ENCODE data around the gene DOCK4.
A peak's percentile ranks its signal among the peaks of the same experiment; 100 is the strongest.

The DOCK4 gene

GRCh38 chr7:112007185-112007584 is 199.0 kb downstream of the DOCK4 start:
- H3K4ac ChIP-seq (ENCODE audit: low read depth, low read length) = no peak overlapping the region
- H3K4me3 ChIP-seq (ENCODE audit: low read length) = no peak overlapping the region
- H3K79me1 ChIP-seq (ENCODE audit: low read length) = peaks cover 16% of the 10 kb centered on the region
- no peak overlapping the region for H3K27ac ChIP-seq (ENCODE audit: low read depth, low read length)
- no peak overlapping the region for H3K4me2 ChIP-seq (ENCODE audit: low read length)
- peaks cover 2% of the 10 kb centered on the region for H3K79me2 ChIP-seq (ENCODE audit: control insufficient read depth, insufficient read depth, low read length)
- no peak overlapping the region for H3K56ac ChIP-seq (ENCODE audit: low read length)
- no peak overlapping the region for H4K5ac ChIP-seq (ENCODE audit: low read length)
- DNase-seq = no peak
- H2AK5ac ChIP-seq (ENCODE audit: low read length) = no peak overlapping the region
- no peak overlapping the region for H4K8ac ChIP-seq (ENCODE audit: low read depth, low read length)
- H3K36me3 ChIP-seq (ENCODE audit: control insufficient read depth, insufficient read depth, low read length) = no peaks in the 10 kb centered on the region
- H3K4me1 ChIP-seq (ENCODE audit: control insufficient read depth, low read depth, low read length) = no peaks in the 10 kb centered on the region
- no peak overlapping the region for H3K18ac ChIP-seq (ENCODE audit: low read length)
- H2BK15ac ChIP-seq (replicated peaks; ENCODE audit: low read depth) = no peak overlapping the region
- H3K27me3 ChIP-seq (ENCODE audit: insufficient read depth, low read length, poor library complexity) = no peaks in the 10 kb centered on the region
- H2BK120ac ChIP-seq (ENCODE audit: low read depth, low read length) = no peak overlapping the region
- H3K23ac ChIP-seq (ENCODE audit: low read length) = no peak overlapping the region
- no peak overlapping the region for H2BK5ac ChIP-seq (ENCODE audit: low read length)
- H3K9ac ChIP-seq (ENCODE audit: low read length) = no peak overlapping the region
- no CpG with 5 or more reads among the region's 4 CpGs for WGBS (ENCODE audit: extremely low coverage, insufficient coverage, low lambda C conversion rate)

- Histone ChIP-seq H3K79me2 (ENCODE audit: control insufficient read depth, insufficient read depth, low read length) (peaks cover 2% of the 10 kb centered on the region), H3K23ac (ENCODE audit: low read length) (no peak overlapping the region), H3K4me3 (ENCODE audit: low read length) (no peak overlapping the region), H3K36me3 (ENCODE audit: control insufficient read depth, insufficient read depth, low read length) (no peaks in the 10 kb centered on the region), H3K27me3 (ENCODE audit: insufficient read depth, low read length, poor library complexity) (no peaks in the 10 kb centered on the region), H3K4me1 (ENCODE audit: control insufficient read depth, low read depth, low read length) (no peaks in the 10 kb centered on the region), H3K56ac (ENCODE audit: low read length) (no peak overlapping the region), H2BK15ac (replicated peaks; ENCODE audit: low read depth) (no peak overlapping the region), H3K18ac (ENCODE audit: low read length) (no peak overlapping the region), H3K27ac (ENCODE audit: low read depth, low read length) (no peak overlapping the region), H4K5ac (ENCODE audit: low read length) (no peak overlapping the region), H2BK120ac (ENCODE audit: low read depth, low read length) (no peak overlapping the region), H3K4ac (ENCODE audit: low read depth, low read length) (no peak overlapping the region), H3K4me2 (ENCODE audit: low read length) (no peak overlapping the region), H3K9ac (ENCODE audit: low read length) (no peak overlapping the region), H2AK5ac (ENCODE audit: low read length) (no peak overlapping the region), H2BK5ac (ENCODE audit: low read length) (no peak overlapping the region), H4K8ac (ENCODE audit: low read depth, low read length) (no peak overlapping the region), H3K79me1 (ENCODE audit: low read length) (peaks cover 15% of the 10 kb centered on the region)
- DNase-seq = no peak
- no CpG with 5 or more reads among the region's 2 CpGs for WGBS (ENCODE audit: extremely low coverage, insufficient coverage, low lambda C conversion rate)
Observed at GRCh38 chr7:112006071-112006470, 200.1 kb downstream of the DOCK4 start.

GRCh38 chr7:112005205-112005775 is 200.9 kb downstream of the DOCK4 start:
- Histone ChIP-seq H3K9ac (ENCODE audit: low read length) (no peak overlapping the region), H4K8ac (ENCODE audit: low read depth, low read length) (no peak overlapping the region), H3K4me2 (ENCODE audit: low read length) (no peak overlapping the region)

GRCh38 chr7:112001091-112001826 is 204.9 kb downstream of the DOCK4 start:
- Histone ChIP-seq H3K27ac (ENCODE audit: low read depth, low read length) (no peak overlapping the region), H4K8ac (ENCODE audit: low read depth, low read length) (no peak overlapping the region), H3K36me3 (ENCODE audit: control insufficient read depth, insufficient read depth, low read length) (no peaks in the 10 kb centered on the region), H3K4me2 (ENCODE audit: low read length) (no peak overlapping the region), H3K79me1 (ENCODE audit: low read length) (peaks cover 7% of the 10 kb centered on the region), H2AK5ac (ENCODE audit: low read length) (no peak overlapping the region), H2BK5ac (ENCODE audit: low read length) (no peak overlapping the region), H3K4me1 (ENCODE audit: control insufficient read depth, low read depth, low read length) (no peaks in the 10 kb centered on the region), H3K79me2 (ENCODE audit: control insufficient read depth, insufficient read depth, low read length) (no peaks in the 10 kb centered on the region), H3K4ac (ENCODE audit: low read depth, low read length) (no peak overlapping the region), H3K27me3 (ENCODE audit: insufficient read depth, low read length, poor library complexity) (no peaks in the 10 kb centered on the region), H3K23ac (ENCODE audit: low read length) (no peak overlapping the region), H3K56ac (ENCODE audit: low read length) (no peak overlapping the region), H4K5ac (ENCODE audit: low read length) (no peak overlapping the region), H2BK120ac (ENCODE audit: low read depth, low read length) (no peak overlapping the region), H3K18ac (ENCODE audit: low read length) (peak overlapping the region; percentile 30), H2BK15ac (replicated peaks; ENCODE audit: low read depth) (no peak overlapping the region), H3K4me3 (ENCODE audit: low read length) (no peak overlapping the region), H3K9ac (ENCODE audit: low read length) (no peak overlapping the region)
- no CpG with 5 or more reads among the region's 6 CpGs for WGBS (ENCODE audit: extremely low coverage, insufficient coverage, low lambda C conversion rate)
- peak; percentile 16 for DNase-seq

More at GRCh38 chr7:112005205-112005775, 200.9 kb downstream of the DOCK4 start:
- no peaks in the 10 kb centered on the region for H3K4me1 ChIP-seq (ENCODE audit: control insufficient read depth, low read depth, low read length)
- H3K36me3 ChIP-seq (ENCODE audit: control insufficient read depth, insufficient read depth, low read length) = no peaks in the 10 kb centered on the region
- peaks cover under 1% of the 10 kb centered on the region for H3K79me2 ChIP-seq (ENCODE audit: control insufficient read depth, insufficient read depth, low read length)
- no peak for DNase-seq
- no peak overlapping the region for H2BK15ac ChIP-seq (replicated peaks; ENCODE audit: low read depth)
- no peaks in the 10 kb centered on the region for H3K27me3 ChIP-seq (ENCODE audit: insufficient read depth, low read length, poor library complexity)
- no peak overlapping the region for H2AK5ac ChIP-seq (ENCODE audit: low read length)
- peaks cover 9% of the 10 kb centered on the region for H3K79me1 ChIP-seq (ENCODE audit: low read length)
- H3K4ac ChIP-seq (ENCODE audit: low read depth, low read length) = no peak overlapping the region
- WGBS (ENCODE audit: extremely low coverage, insufficient coverage, low lambda C conversion rate) = no CpG with 5 or more reads among the region's 1 CpG
- no peak overlapping the region for H3K4me3 ChIP-seq (ENCODE audit: low read length)
- no peak overlapping the region for H3K23ac ChIP-seq (ENCODE audit: low read length)
- no peak overlapping the region for H3K56ac ChIP-seq (ENCODE audit: low read length)
- H3K18ac ChIP-seq (ENCODE audit: low read length) = no peak overlapping the region
- no peak overlapping the region for H2BK120ac ChIP-seq (ENCODE audit: low read depth, low read length)
- H3K27ac ChIP-seq (ENCODE audit: low read depth, low read length) = no peak overlapping the region
- no peak overlapping the region for H2BK5ac ChIP-seq (ENCODE audit: low read length)
- H4K5ac ChIP-seq (ENCODE audit: low read length) = no peak overlapping the region

GRCh38 chr7:111998326-111998725 is 207.9 kb downstream of the DOCK4 start:
- H3K36me3 ChIP-seq (ENCODE audit: control insufficient read depth, insufficient read depth, low read length) = no peaks in the 10 kb centered on the region
- no peak overlapping the region for H3K4me2 ChIP-seq (ENCODE audit: low read length)
- H2BK120ac ChIP-seq (ENCODE audit: low read depth, low read length) = no peak overlapping the region
- no peak overlapping the region for H4K8ac ChIP-seq (ENCODE audit: low read depth, low read length)
- no peak overlapping the region for H3K9ac ChIP-seq (ENCODE audit: low read length)
- no peak overlapping the region for H3K23ac ChIP-seq (ENCODE audit: low read length)
- no peak overlapping the region for H2AK5ac ChIP-seq (ENCODE audit: low read length)
- no peak for DNase-seq
- no peaks in the 10 kb centered on the region for H3K27me3 ChIP-seq (ENCODE audit: insufficient read depth, low read length, poor library complexity)
- no peaks in the 10 kb centered on the region for H3K79me2 ChIP-seq (ENCODE audit: control insufficient read depth, insufficient read depth, low read length)
- no peak overlapping the region for H3K18ac ChIP-seq (ENCODE audit: low read length)
- H2BK15ac ChIP-seq (replicated peaks; ENCODE audit: low read depth) = no peak overlapping the region
- H4K5ac ChIP-seq (ENCODE audit: low read length) = no peak overlapping the region
- no peaks in the 10 kb centered on the region for H3K79me1 ChIP-seq (ENCODE audit: low read length)
- H3K56ac ChIP-seq (ENCODE audit: low read length) = no peak overlapping the region
- no peaks in the 10 kb centered on the region for H3K4me1 ChIP-seq (ENCODE audit: control insufficient read depth, low read depth, low read length)
- no peak overlapping the region for H2BK5ac ChIP-seq (ENCODE audit: low read length)
- no peak overlapping the region for H3K4ac ChIP-seq (ENCODE audit: low read depth, low read length)
- no CpG with 5 or more reads among the region's 3 CpGs for WGBS (ENCODE audit: extremely low coverage, insufficient coverage, low lambda C conversion rate)
- no peak overlapping the region for H3K27ac ChIP-seq (ENCODE audit: low read depth, low read length)
- no peak overlapping the region for H3K4me3 ChIP-seq (ENCODE audit: low read length)
